ENCODE measurements around the gene SPOCD1. TPM values are rescaled to one million over a fixed set of nuclear protein-coding genes. Genes with fewer than 3 reads are reported as not detected.

The SPOCD1 gene
- total RNA-seq, 2 experiments from 2014 or later: 0.79 to 0.91 TPM

- no peaks in the 10 kb centered on the region for H3K36me3 Mint-ChIP-seq (ENCODE audit: low read depth)
- ChIA-PET CTCF (interaction anchor here (1.1 to 1.2 kb wide), 2 partner anchors 30 to 33 kb away, joined by 3 read pairs; no protein-coding TSS in a partner anchor), POLR2A (no interaction called here)
- no peak for DNase-seq
- peaks cover 10% of the 10 kb centered on the region for H3K4me1 Mint-ChIP-seq
- H3K27me3 Mint-ChIP-seq: no peaks in the 10 kb centered on the region
- intact Hi-C loops (cut with DNase I, micrococcal nuclease): no loop called here
- H3K4me3 Mint-ChIP-seq: no peak overlapping the region
- H3K9me3 Mint-ChIP-seq (ENCODE audit: low read depth): no peaks in the 10 kb centered on the region
- H3K27ac Mint-ChIP-seq: no peak overlapping the region
- ATAC-seq: no peak
Measured at GRCh38 chr1:31792541-31792940, 23.3 kb downstream of the SPOCD1 start.

GRCh38 chr1:31792116-31792515, 23.7 kb downstream of the SPOCD1 start:
- no peaks in the 10 kb centered on the region for H3K27me3 Mint-ChIP-seq
- H3K9me3 Mint-ChIP-seq (ENCODE audit: low read depth): no peaks in the 10 kb centered on the region
- ATAC-seq (no peak), DNase-seq (peak; percentile 3)
- ChIA-PET CTCF (interaction anchor here (0.5 to 1.2 kb wide), 3 partner anchors 29 to 205 kb away, joined by 3 read pairs; no protein-coding TSS in a partner anchor), POLR2A (no interaction called here)
- H3K27ac Mint-ChIP-seq: no peak overlapping the region
- intact Hi-C loops (cut with DNase I, micrococcal nuclease): no loop called here
- peaks cover 10% of the 10 kb centered on the region for H3K4me1 Mint-ChIP-seq
- no peaks in the 10 kb centered on the region for H3K36me3 Mint-ChIP-seq (ENCODE audit: low read depth)
- no peak overlapping the region for H3K4me3 Mint-ChIP-seq

- ChIA-PET POLR2A (no interaction called here), CTCF (interaction anchor here (0.8 to 2.8 kb wide), 4 partner anchors 7 to 212 kb away, joined by 3 to 16 read pairs (median 7); no protein-coding TSS in a partner anchor)
- no peak overlapping the region for H3K4me3 Mint-ChIP-seq
- ATAC-seq: no peak
- intact Hi-C loops (cut with DNase I, micrococcal nuclease): no loop called here
- no peak for DNase-seq
- no peaks in the 10 kb centered on the region for H3K9me3 Mint-ChIP-seq (ENCODE audit: low read depth)
- H3K4me1 Mint-ChIP-seq: peaks cover 10% of the 10 kb centered on the region
- no peak overlapping the region for H3K27ac Mint-ChIP-seq
- H3K27me3 Mint-ChIP-seq: no peaks in the 10 kb centered on the region
- no peaks in the 10 kb centered on the region for H3K36me3 Mint-ChIP-seq (ENCODE audit: low read depth)
Measured at GRCh38 chr1:31791131-31791858, 24.5 kb downstream of the SPOCD1 start.

- Mint-ChIP-seq H3K4me1 (peaks cover 10% of the 10 kb centered on the region), H3K4me3 (no peak overlapping the region), H3K36me3 (ENCODE audit: low read depth) (no peaks in the 10 kb centered on the region), H3K9me3 (ENCODE audit: low read depth) (no peaks in the 10 kb centered on the region), H3K27me3 (no peaks in the 10 kb centered on the region), H3K27ac (no peak overlapping the region)
- CTCF ChIA-PET: interaction anchor here (0.6 to 3.1 kb wide), 11 partner anchors 7 to 213 kb away, joined by 3 to 30 read pairs (median 5); no protein-coding TSS in a partner anchor
- ATAC-seq (no peak), DNase-seq (no peak)
- POLR2A ChIA-PET: no interaction called here
- intact Hi-C loops (cut with DNase I, micrococcal nuclease): no loop called here
Measured at GRCh38 chr1:31790641-31791091, 25.2 kb downstream of the SPOCD1 start.

DNA sequence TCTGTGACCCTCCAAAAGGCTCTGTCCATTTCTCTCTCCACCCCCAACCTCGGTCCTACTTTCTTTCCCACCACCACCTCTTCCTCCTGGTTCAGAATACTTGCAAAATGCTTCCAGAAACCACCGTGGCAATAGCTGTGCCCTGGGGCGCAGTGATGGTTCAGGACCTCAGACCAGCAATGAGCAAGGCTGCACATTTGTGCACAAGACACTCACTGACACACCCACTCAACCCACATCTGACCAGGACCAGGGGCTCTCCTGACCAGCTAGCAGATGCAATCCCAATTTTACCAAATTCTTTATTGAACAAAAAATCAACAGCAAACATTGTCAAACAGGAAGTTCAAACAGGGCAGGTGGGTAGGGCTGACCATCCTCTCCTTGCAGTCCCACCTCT, 25.7 kb downstream of the SPOCD1 start:
- POLR2A ChIA-PET: no interaction called here
- no peak overlapping the region for H3K4me3 Mint-ChIP-seq
- peaks cover 10% of the 10 kb centered on the region for H3K4me1 Mint-ChIP-seq
- H3K36me3 Mint-ChIP-seq (ENCODE audit: low read depth): no peaks in the 10 kb centered on the region
- ATAC-seq (no peak), DNase-seq (no peak)
- intact Hi-C loops (cut with DNase I, micrococcal nuclease): no loop called here
- H3K9me3 Mint-ChIP-seq (ENCODE audit: low read depth): no peaks in the 10 kb centered on the region
- H3K27ac Mint-ChIP-seq: no peak overlapping the region
- CTCF ChIA-PET: interaction anchor here (0.6 to 3.1 kb wide), 16 partner anchors 8 to 318 kb away, joined by 3 to 30 read pairs (median 6); partner anchors contain the start of gene KPNA6
- H3K27me3 Mint-ChIP-seq: no peaks in the 10 kb centered on the region

GRCh38 chr1:31789259-31790065, 26.4 kb downstream of the SPOCD1 start:
- Mint-ChIP-seq H3K27me3 (no peaks in the 10 kb centered on the region), H3K4me1 (peaks cover 10% of the 10 kb centered on the region), H3K36me3 (ENCODE audit: low read depth) (no peaks in the 10 kb centered on the region), H3K27ac (no peak overlapping the region), H3K4me3 (peak overlapping the region; percentile 75), H3K9me3 (ENCODE audit: low read depth) (no peaks in the 10 kb centered on the region)
- ChIA-PET POLR2A (interaction anchor here (0.6 to 1.5 kb wide), 5 partner anchors 27 to 224 kb away, joined by 3 to 10 read pairs (median 6); partner anchors contain the start of genes KHDRBS1 and PEF1), CTCF (interaction anchor here (0.5 to 3.1 kb wide), 45 partner anchors 9 to 319 kb away, joined by 3 to 30 read pairs (median 4); partner anchors contain the start of genes KPNA6 and PEF1)
- DNase-seq: peak; percentile 99
- peak; percentile 85 for ATAC-seq
- intact Hi-C loops (cut with DNase I, micrococcal nuclease): loop anchor here (1.0 to 2.0 kb wide), 13 partner anchors 27 to 493 kb away; partner anchors contain the start of genes COL16A1 (in 1 of the 2), SNRNP40 (in 1 of the 2), TXLNA (in 1 of the 2) and ZCCHC17 (in 1 of the 2)

DNA sequence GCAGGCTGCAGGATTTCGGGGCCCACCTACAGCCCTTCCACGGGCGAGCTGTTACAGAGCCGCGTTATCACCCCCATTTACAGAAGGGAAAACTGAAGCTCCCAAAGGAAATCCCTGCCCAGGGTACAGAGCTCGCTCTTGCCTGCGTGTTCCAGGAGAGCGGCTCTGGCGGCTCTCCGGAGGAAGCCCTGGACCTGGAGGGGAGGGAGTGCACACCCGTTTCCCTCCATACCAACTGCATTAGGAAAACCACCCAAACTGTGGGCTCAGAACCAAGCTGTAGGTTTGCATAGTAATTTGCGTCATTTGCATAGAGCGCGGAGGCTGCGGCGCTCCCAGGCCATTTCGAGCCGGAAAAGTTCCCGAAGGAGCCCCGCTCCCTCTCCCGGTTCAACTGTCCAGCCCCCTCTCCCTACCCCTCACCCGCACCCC, 27.0 kb downstream of the SPOCD1 start:
- intact Hi-C loops (cut with DNase I, micrococcal nuclease): loop anchor here (1.0 to 2.0 kb wide), 19 partner anchors 17 to 634 kb away; partner anchors contain the start of genes COL16A1 (in 1 of the 2), KHDRBS1 (in 1 of the 2), PTP4A2 (in 1 of the 2) and SNRNP40 (in 1 of the 2)
- Mint-ChIP-seq H3K9me3 (ENCODE audit: low read depth) (no peaks in the 10 kb centered on the region), H3K27me3 (no peaks in the 10 kb centered on the region), H3K4me3 (peak overlapping the region; percentile 75), H3K36me3 (ENCODE audit: low read depth) (no peaks in the 10 kb centered on the region), H3K27ac (peak overlapping the region; percentile 82), H3K4me1 (peaks cover 10% of the 10 kb centered on the region)
- ChIA-PET CTCF (interaction anchor here (0.5 to 3.1 kb wide), 45 partner anchors 9 to 729 kb away, joined by 3 to 30 read pairs (median 4); partner anchors contain the start of genes KPNA6 and PEF1), POLR2A (interaction anchor here (0.6 to 1.5 kb wide), 7 partner anchors 26 to 1036 kb away, joined by 3 to 10 read pairs (median 4); partner anchors contain the start of genes KHDRBS1 and PEF1)
- ATAC-seq: peak; percentile 65
- no peak for DNase-seq

- Mint-ChIP-seq H3K27ac (peak overlapping the region; percentile 82), H3K4me3 (peak overlapping the region; percentile 75), H3K27me3 (no peaks in the 10 kb centered on the region), H3K9me3 (ENCODE audit: low read depth) (no peaks in the 10 kb centered on the region), H3K4me1 (peaks cover 10% of the 10 kb centered on the region), H3K36me3 (ENCODE audit: low read depth) (no peaks in the 10 kb centered on the region)
- CTCF ChIA-PET: interaction anchor here (0.5 to 3.1 kb wide), 38 partner anchors 10 to 730 kb away, joined by 3 to 30 read pairs (median 4); partner anchors contain the start of gene PEF1
- DNase-seq (peak; percentile 96), ATAC-seq (peak; percentile 80)
- POLR2A ChIA-PET: interaction anchor here (0.6 to 1.5 kb wide), 8 partner anchors 25 to 1035 kb away, joined by 3 to 10 read pairs (median 4); partner anchors contain the start of genes KHDRBS1 and PEF1
- intact Hi-C loops (cut with DNase I, micrococcal nuclease): loop anchor here (1.0 to 2.0 kb wide), 12 partner anchors 16 to 633 kb away; partner anchors contain the start of genes COL16A1 (in 1 of the 2), KHDRBS1 (in 1 of the 2), PTP4A2 (in 1 of the 2) and SNRNP40 (in 1 of the 2)
Measured at GRCh38 chr1:31788138-31788824, 27.5 kb downstream of the SPOCD1 start.

- POLR2A ChIA-PET: interaction anchor here (0.6 to 1.0 kb wide), 2 partner anchors 42 to 101 kb away, joined by 3 read pairs; no protein-coding TSS in a partner anchor
- peak overlapping the region; percentile 75 for H3K4me3 Mint-ChIP-seq
- ATAC-seq: no peak
Measured at GRCh38 chr1:31787786-31788137, 28.1 kb downstream of the SPOCD1 start.

GRCh38 chr1:31787261-31787660, 28.6 kb downstream of the SPOCD1 start:
- Mint-ChIP-seq H3K27ac (no peak overlapping the region), H3K4me1 (peaks cover 10% of the 10 kb centered on the region), H3K36me3 (ENCODE audit: low read depth) (no peaks in the 10 kb centered on the region), H3K9me3 (ENCODE audit: low read depth) (no peaks in the 10 kb centered on the region), H3K4me3 (peak overlapping the region; percentile 75), H3K27me3 (no peaks in the 10 kb centered on the region)
- POLR2A ChIA-PET: interaction anchor here (0.6 kb wide), 1 partner anchor 102 kb away, joined by 3 read pairs; no protein-coding TSS in a partner anchor
- intact Hi-C loops (cut with DNase I, micrococcal nuclease): no loop called here
- DNase-seq: no peak
- CTCF ChIA-PET: interaction anchor here (0.6 to 3.1 kb wide), 4 partner anchors 10 to 124 kb away, joined by 3 to 27 read pairs (median 17); no protein-coding TSS in a partner anchor
- ATAC-seq: no peak

More at GRCh38 chr1:31787786-31788137, 28.1 kb downstream of the SPOCD1 start:
- peak overlapping the region; percentile 82 for H3K27ac Mint-ChIP-seq
- no peak for DNase-seq
- CTCF ChIA-PET: interaction anchor here (0.6 to 3.1 kb wide), 7 partner anchors 10 to 124 kb away, joined by 3 to 27 read pairs (median 13); no protein-coding TSS in a partner anchor
- intact Hi-C loops (cut with DNase I, micrococcal nuclease): loop anchor here (1.0 to 2.0 kb wide), 12 partner anchors 15 to 632 kb away; partner anchors contain the start of genes COL16A1 (in 1 of the 2), KHDRBS1 (in 1 of the 2), PTP4A2 (in 1 of the 2) and SNRNP40 (in 1 of the 2)
- no peaks in the 10 kb centered on the region for H3K9me3 Mint-ChIP-seq (ENCODE audit: low read depth)
- H3K36me3 Mint-ChIP-seq (ENCODE audit: low read depth): no peaks in the 10 kb centered on the region
- H3K27me3 Mint-ChIP-seq: no peaks in the 10 kb centered on the region
- H3K4me1 Mint-ChIP-seq: peaks cover 10% of the 10 kb centered on the region
